Naive thymus-derived CD8-positive, alpha-beta T cell (primary cell): ENCODE measurements around the gene TLL1. TPM values are rescaled to one million over a fixed set of nuclear protein-coding genes. Genes with fewer than 3 reads are reported as not detected.

ENCODE experiments used
- ATAC-seq, 2 donors: fragments of 150-1000 bp; cut with Tn5 transposase in 1 of 2; sonication (Bioruptor Pico), chemical (Tn5 transposase) in 1 of 2; 1 replicate in 1 of 2; 2 replicates in 1 of 2; pipeline ENCODE4 v1.10.0; 2021; ENCODE audit warnings: mild to moderate bottlenecking in 2 of 2, moderate library complexity in 2 of 2
- POLR2A ChIA-PET: fragments of 350-600 bp; sonication (Branson Sonifier 250); formaldehyde crosslinking; loops from one replicate; lab custom pipeline; 2021; ENCODE audit warnings: antibody characterized with exemption; lab: Charles Lee
- DNase-seq, 10 donors: peaks; one replicate each; pipeline versions ENCODE4 v3.0.0 to v3.0.0-alpha.2; 2020 to 2022
- H3K27ac Mint-ChIP-seq, 10 donors: one replicate each; pipeline ENCODE4 v1.8.0; 2020 to 2022; ENCODE audit warnings: mild to moderate bottlenecking in 10 of 10, mixed read lengths in 10 of 10, moderate library complexity in 4 of 10, inconsistent platforms in 1 of 10
- H3K27me3 Mint-ChIP-seq, 5 donors: one replicate each; pipeline ENCODE4 v1.8.0; 2021 to 2022; ENCODE audit warnings: mixed read lengths in 5 of 5
- H3K36me3 Mint-ChIP-seq, 3 donors: one replicate each; pipeline ENCODE4 v1.8.0; 2020 to 2022; ENCODE audit warnings: mixed read lengths in 3 of 3, mild to moderate bottlenecking in 2 of 3, inconsistent platforms in 1 of 3
- H3K4me1 Mint-ChIP-seq, 4 donors: one replicate each; pipeline ENCODE4 v1.8.0; 2021 to 2022; ENCODE audit warnings: mixed read lengths in 4 of 4
- H3K4me3 Mint-ChIP-seq, 10 donors: one replicate each; pipeline ENCODE4 v1.8.0; 2020 to 2022; ENCODE audit warnings: mild to moderate bottlenecking in 10 of 10, mixed read lengths in 10 of 10, moderate library complexity in 6 of 10, inconsistent platforms in 1 of 10
- H3K9me3 Mint-ChIP-seq, 9 donors: one replicate each; pipeline ENCODE4 v1.8.0; 2020 to 2022; ENCODE audit warnings: mixed read lengths in 9 of 9, mild to moderate bottlenecking in 3 of 9, inconsistent platforms in 1 of 9, moderate library complexity in 1 of 9
- polyA plus RNA-seq, 3 donors: library from polyadenylated mRNA; unstranded; fragments of 300-500 nt; fragmentation: Illumina TruSeq; gene quantifications; one replicate each; pipeline ENCODE4 v1.2.3, GENCODE V29; 2021
- total RNA-seq, 8 experiments: library from RNA in 2 of 8; stranded (reverse) in 2 of 8; gene quantifications; one replicate each; pipeline ENCODE4 v1.2.3 and lab custom pipeline; 2021 to 2026

TLL1 gene
- total and polyA plus RNA-seq, 5 experiments from 2014 or later = not detected

GRCh38 chr4:165866019-165866650 lies 6.9 kb upstream of the TLL1 start:
- Mint-ChIP-seq H3K27ac (no peak overlapping the region), H3K4me3 (no peak overlapping the region), H3K9me3 (no peaks in the 10 kb centered on the region), H3K4me1 (no peaks in the 10 kb centered on the region), H3K27me3 (peaks cover 2 to 14% (median 7%) of the 10 kb centered on the region in 5 donors), H3K36me3 (no peaks in the 10 kb centered on the region)
- POLR2A ChIA-PET = no interaction called here
- ATAC-seq (no peak), DNase-seq (no peak)

GRCh38 chr4:165867961-165868360 lies 5.1 kb upstream of the TLL1 start:
- POLR2A ChIA-PET = no interaction called here
- peaks cover 14 to 31% (median 19%) of the 10 kb centered on the region in 5 donors for H3K27me3 Mint-ChIP-seq
- H3K4me1 Mint-ChIP-seq = peaks cover 0 to 6% (median 1%) of the 10 kb centered on the region in 4 donors
- DNase-seq (no peak), ATAC-seq (no peak)
- H3K9me3 Mint-ChIP-seq = no peaks in the 10 kb centered on the region
- no peak overlapping the region for H3K27ac Mint-ChIP-seq
- no peaks in the 10 kb centered on the region for H3K36me3 Mint-ChIP-seq
- no peak overlapping the region for H3K4me3 Mint-ChIP-seq

- H3K27ac Mint-ChIP-seq = no peak overlapping the region
- H3K27me3 Mint-ChIP-seq = peaks cover 30 to 83% (median 42%) of the 10 kb centered on the region in 5 donors
These were observed 448 bp downstream of the TLL1 start for GRCh38 chr4:165873298-165874071.

GRCh38 chr4:165874072-165874790 lies 1.2 kb downstream of the TLL1 start:
- H3K36me3 Mint-ChIP-seq = no peaks in the 10 kb centered on the region
- H3K4me1 Mint-ChIP-seq = peaks cover 0 to 16% (median 7%) of the 10 kb centered on the region in 4 donors
- peaks cover 32 to 88% (median 42%) of the 10 kb centered on the region in 5 donors for H3K27me3 Mint-ChIP-seq
- no peak overlapping the region for H3K27ac Mint-ChIP-seq
- ATAC-seq (no peak), DNase-seq (no peak)
- peak overlapping the region in 6 of 10 donors; percentile 27 to 65 (median 51) for H3K4me3 Mint-ChIP-seq
- POLR2A ChIA-PET = no interaction called here
- peaks cover 0 to 5% (median 0%) of the 10 kb centered on the region in 9 donors for H3K9me3 Mint-ChIP-seq

More at GRCh38 chr4:165873298-165874071, 448 bp downstream of the TLL1 start:
- Mint-ChIP-seq H3K4me3 (peak overlapping the region in 7 of 10 donors; percentile 31 to 56 (median 48)), H3K36me3 (no peaks in the 10 kb centered on the region), H3K9me3 (peaks cover 0 to 3% (median 0%) of the 10 kb centered on the region in 9 donors), H3K4me1 (peaks cover 0 to 16% (median 7%) of the 10 kb centered on the region in 4 donors)
- no peak for DNase-seq
- ATAC-seq = no peak
- POLR2A ChIA-PET = no interaction called here

GRCh38 chr4:165874791-165875371 lies 1.8 kb downstream of the TLL1 start:
- Mint-ChIP-seq H3K27ac (no peak overlapping the region), H3K4me3 (peak overlapping the region in 2 of 10 donors; percentile 48 to 65), H3K4me1 (peaks cover 0 to 16% (median 7%) of the 10 kb centered on the region in 4 donors), H3K36me3 (no peaks in the 10 kb centered on the region), H3K9me3 (peaks cover 0 to 5% (median 0%) of the 10 kb centered on the region in 9 donors), H3K27me3 (peaks cover 31 to 82% (median 44%) of the 10 kb centered on the region in 5 donors)
- DNase-seq (no peak), ATAC-seq (no peak)
- POLR2A ChIA-PET = no interaction called here

GRCh38 chr4:165875446-165875845 lies 2.4 kb downstream of the TLL1 start:
- no peak for DNase-seq
- Mint-ChIP-seq H3K27ac (no peak overlapping the region), H3K4me3 (no peak overlapping the region), H3K4me1 (peaks cover 0 to 16% (median 7%) of the 10 kb centered on the region in 4 donors), H3K9me3 (peaks cover 0 to 5% (median 0%) of the 10 kb centered on the region in 9 donors), H3K36me3 (no peaks in the 10 kb centered on the region), H3K27me3 (peaks cover 27 to 77% (median 44%) of the 10 kb centered on the region in 5 donors)
- POLR2A ChIA-PET = no interaction called here
- ATAC-seq = no peak

- DNase-seq (no peak), ATAC-seq (no peak)
- no peaks in the 10 kb centered on the region for H3K36me3 Mint-ChIP-seq
- H3K4me1 Mint-ChIP-seq = peaks cover 0 to 16% (median 7%) of the 10 kb centered on the region in 4 donors
- POLR2A ChIA-PET = no interaction called here
- peaks cover 25 to 76% (median 38%) of the 10 kb centered on the region in 5 donors for H3K27me3 Mint-ChIP-seq
- no peak overlapping the region for H3K4me3 Mint-ChIP-seq
- H3K9me3 Mint-ChIP-seq = peaks cover 0 to 5% (median 0%) of the 10 kb centered on the region in 9 donors
- H3K27ac Mint-ChIP-seq = no peak overlapping the region
These were observed 4.2 kb downstream of the TLL1 start for GRCh38 chr4:165877286-165877685.

GRCh38 chr4:165879641-165880040 lies 6.6 kb downstream of the TLL1 start:
- DNase-seq (no peak), ATAC-seq (no peak)
- Mint-ChIP-seq H3K36me3 (no peaks in the 10 kb centered on the region), H3K4me1 (peaks cover 0 to 4% (median 1%) of the 10 kb centered on the region in 4 donors), H3K27ac (no peak overlapping the region), H3K4me3 (no peak overlapping the region), H3K9me3 (peaks cover 0 to 5% (median 0%) of the 10 kb centered on the region in 9 donors), H3K27me3 (peaks cover 14 to 55% (median 19%) of the 10 kb centered on the region in 5 donors)
- POLR2A ChIA-PET = no interaction called here

GRCh38 chr4:165894159-165894558 lies 21.1 kb downstream of the TLL1 start:
- Mint-ChIP-seq H3K4me1 (no peaks in the 10 kb centered on the region), H3K4me3 (no peak overlapping the region), H3K27me3 (no peaks in the 10 kb centered on the region), H3K36me3 (peaks cover 0 to 6% (median 0%) of the 10 kb centered on the region in 3 donors), H3K27ac (no peak overlapping the region), H3K9me3 (peaks cover 0 to 47% (median 20%) of the 10 kb centered on the region in 9 donors)
- ATAC-seq (no peak), DNase-seq (no peak)
- POLR2A ChIA-PET = no interaction called here

GRCh38 chr4:165905405-165906027 lies 32.5 kb downstream of the TLL1 start:
- Mint-ChIP-seq H3K4me3 (no peak overlapping the region), H3K27me3 (peaks cover 0 to 3% (median 0%) of the 10 kb centered on the region in 5 donors), H3K27ac (no peak overlapping the region), H3K9me3 (peaks cover 0 to 13% (median 4%) of the 10 kb centered on the region in 9 donors), H3K4me1 (no peaks in the 10 kb centered on the region), H3K36me3 (no peaks in the 10 kb centered on the region)
- ATAC-seq (no peak), DNase-seq (no peak)
- POLR2A ChIA-PET = no interaction called here

GRCh38 chr4:165906272-165906671 lies 33.2 kb downstream of the TLL1 start:
- ATAC-seq = no peak
- POLR2A ChIA-PET = no interaction called here
- H3K4me3 Mint-ChIP-seq = no peak overlapping the region
- H3K27me3 Mint-ChIP-seq = peaks cover 0 to 3% (median 0%) of the 10 kb centered on the region in 5 donors
- no peak overlapping the region for H3K27ac Mint-ChIP-seq
- no peaks in the 10 kb centered on the region for H3K4me1 Mint-ChIP-seq
- H3K9me3 Mint-ChIP-seq = peaks cover 0 to 7% (median 1%) of the 10 kb centered on the region in 9 donors
- no peak for DNase-seq
- H3K36me3 Mint-ChIP-seq = no peaks in the 10 kb centered on the region

GRCh38 chr4:165909947-165910346 lies 36.9 kb downstream of the TLL1 start:
- H3K4me3 Mint-ChIP-seq = no peak overlapping the region
- DNase-seq (no peak), ATAC-seq (no peak)
- H3K4me1 Mint-ChIP-seq = no peaks in the 10 kb centered on the region
- POLR2A ChIA-PET = no interaction called here
- peaks cover 0 to 7% (median 2%) of the 10 kb centered on the region in 9 donors for H3K9me3 Mint-ChIP-seq
- no peak overlapping the region for H3K27ac Mint-ChIP-seq
- peaks cover 0 to 3% (median 0%) of the 10 kb centered on the region in 5 donors for H3K27me3 Mint-ChIP-seq
- H3K36me3 Mint-ChIP-seq = no peaks in the 10 kb centered on the region
